ENCODE measurements around the gene SMIM21.

The SMIM21 gene

DNA sequence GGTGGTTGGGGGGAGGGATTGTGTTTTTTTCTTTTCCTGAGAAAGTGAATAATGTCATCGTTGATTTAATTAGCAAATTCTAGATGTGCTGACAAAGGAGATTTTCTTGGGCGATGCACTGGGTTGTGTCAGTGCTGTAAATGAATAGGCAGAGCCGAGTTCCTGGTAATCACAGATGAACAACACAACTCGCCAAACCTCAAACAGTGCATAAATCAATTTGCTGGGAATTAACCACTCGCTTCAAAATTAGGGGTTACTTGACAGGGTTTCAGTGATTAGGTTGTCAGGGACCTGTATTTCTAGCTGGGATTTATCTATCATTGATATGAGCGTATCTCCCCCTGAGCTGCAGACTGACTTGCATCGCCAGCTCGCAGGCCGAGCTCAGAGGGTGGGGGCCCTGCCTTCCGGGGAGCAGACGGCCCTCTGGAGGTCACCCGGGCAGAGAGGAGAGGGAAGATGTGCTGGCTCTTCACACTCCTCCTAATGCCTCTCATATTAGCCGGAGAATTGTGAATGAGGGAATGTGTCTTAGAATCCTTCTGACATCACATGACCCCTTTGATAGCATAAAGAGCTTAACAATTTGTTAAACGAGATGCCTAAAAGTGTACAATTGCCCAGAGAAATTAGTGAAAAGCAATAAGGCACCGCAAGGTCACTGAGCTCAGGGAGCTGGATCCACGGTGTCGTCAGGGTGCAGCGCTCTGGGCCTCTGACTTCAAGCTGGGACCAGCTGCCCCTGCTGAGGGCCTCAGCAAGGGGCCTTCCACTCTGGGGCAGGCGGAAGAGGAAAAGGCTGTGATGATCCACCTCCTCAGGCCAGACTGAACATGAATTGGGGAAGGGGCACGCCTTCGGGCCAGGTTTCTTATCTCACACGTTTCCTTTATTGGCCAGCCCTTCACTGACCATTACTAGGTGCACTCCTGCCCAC is 48.9 kb downstream of the SMIM21 start:
- TF ChIP-seq CREB1 (IDR thresholded peaks at IDR 0.05; ENCODE audit: low read depth): no peak
- TF ChIP-seq, protein P1, sequence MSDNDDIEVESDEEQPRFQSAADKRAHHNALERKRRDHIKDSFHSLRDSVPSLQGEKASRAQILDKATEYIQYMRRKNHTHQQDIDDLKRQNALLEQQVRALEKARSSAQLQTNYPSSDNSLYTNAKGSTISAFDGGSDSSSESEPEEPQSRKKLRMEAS (IDR thresholded peaks at IDR 0.05): no peak
- TF ChIP-seq ZBTB7A (IDR thresholded peaks at IDR 0.05; ENCODE audit: low read depth): no peak
- TF ChIP-seq NFIC (IDR thresholded peaks at IDR 0.05): no peak

DNA sequence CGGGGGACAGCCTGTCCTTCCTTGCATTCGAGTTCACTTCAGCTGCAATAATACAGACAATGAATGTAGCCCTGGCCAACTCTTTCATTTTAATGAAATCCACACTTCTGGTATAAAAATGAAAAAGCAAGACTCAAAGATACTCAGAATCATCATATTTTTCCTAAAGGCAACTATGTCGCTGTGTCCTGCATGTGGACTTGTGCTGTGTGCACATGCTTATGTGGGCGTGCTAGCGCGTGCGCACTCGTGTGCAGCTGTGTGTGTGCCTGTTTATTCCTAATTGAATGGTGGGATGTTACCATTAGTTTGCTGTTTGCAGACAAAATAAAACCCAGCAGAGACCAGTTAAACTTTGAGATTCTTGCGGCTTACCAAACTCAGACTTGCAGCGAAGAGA is 49.6 kb downstream of the SMIM21 start:
- TF ChIP-seq CEBPB (IDR thresholded peaks at IDR 0.05): no peak
- TF ChIP-seq TAF1 (IDR thresholded peaks at IDR 0.05; ENCODE audit: low read depth): no peak
- TF ChIP-seq, protein P1 (IDR thresholded peaks at IDR 0.05): no peak
- TF ChIP-seq, protein P2, sequence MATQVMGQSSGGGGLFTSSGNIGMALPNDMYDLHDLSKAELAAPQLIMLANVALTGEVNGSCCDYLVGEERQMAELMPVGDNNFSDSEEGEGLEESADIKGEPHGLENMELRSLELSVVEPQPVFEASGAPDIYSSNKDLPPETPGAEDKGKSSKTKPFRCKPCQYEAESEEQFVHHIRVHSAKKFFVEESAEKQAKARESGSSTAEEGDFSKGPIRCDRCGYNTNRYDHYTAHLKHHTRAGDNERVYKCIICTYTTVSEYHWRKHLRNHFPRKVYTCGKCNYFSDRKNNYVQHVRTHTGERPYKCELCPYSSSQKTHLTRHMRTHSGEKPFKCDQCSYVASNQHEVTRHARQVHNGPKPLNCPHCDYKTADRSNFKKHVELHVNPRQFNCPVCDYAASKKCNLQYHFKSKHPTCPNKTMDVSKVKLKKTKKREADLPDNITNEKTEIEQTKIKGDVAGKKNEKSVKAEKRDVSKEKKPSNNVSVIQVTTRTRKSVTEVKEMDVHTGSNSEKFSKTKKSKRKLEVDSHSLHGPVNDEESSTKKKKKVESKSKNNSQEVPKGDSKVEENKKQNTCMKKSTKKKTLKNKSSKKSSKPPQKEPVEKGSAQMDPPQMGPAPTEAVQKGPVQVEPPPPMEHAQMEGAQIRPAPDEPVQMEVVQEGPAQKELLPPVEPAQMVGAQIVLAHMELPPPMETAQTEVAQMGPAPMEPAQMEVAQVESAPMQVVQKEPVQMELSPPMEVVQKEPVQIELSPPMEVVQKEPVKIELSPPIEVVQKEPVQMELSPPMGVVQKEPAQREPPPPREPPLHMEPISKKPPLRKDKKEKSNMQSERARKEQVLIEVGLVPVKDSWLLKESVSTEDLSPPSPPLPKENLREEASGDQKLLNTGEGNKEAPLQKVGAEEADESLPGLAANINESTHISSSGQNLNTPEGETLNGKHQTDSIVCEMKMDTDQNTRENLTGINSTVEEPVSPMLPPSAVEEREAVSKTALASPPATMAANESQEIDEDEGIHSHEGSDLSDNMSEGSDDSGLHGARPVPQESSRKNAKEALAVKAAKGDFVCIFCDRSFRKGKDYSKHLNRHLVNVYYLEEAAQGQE (IDR thresholded peaks at IDR 0.05; ENCODE audit: low read depth): no peak
- no peak for TF ChIP-seq ZBTB7A (IDR thresholded peaks at IDR 0.05; ENCODE audit: low read depth)
- no peak for TF ChIP-seq EP300 (IDR thresholded peaks at IDR 0.05; ENCODE audit: borderline replicate concordance)
- TF ChIP-seq TCF12 (IDR thresholded peaks at IDR 0.05; ENCODE audit: low read depth): no peak

DNA sequence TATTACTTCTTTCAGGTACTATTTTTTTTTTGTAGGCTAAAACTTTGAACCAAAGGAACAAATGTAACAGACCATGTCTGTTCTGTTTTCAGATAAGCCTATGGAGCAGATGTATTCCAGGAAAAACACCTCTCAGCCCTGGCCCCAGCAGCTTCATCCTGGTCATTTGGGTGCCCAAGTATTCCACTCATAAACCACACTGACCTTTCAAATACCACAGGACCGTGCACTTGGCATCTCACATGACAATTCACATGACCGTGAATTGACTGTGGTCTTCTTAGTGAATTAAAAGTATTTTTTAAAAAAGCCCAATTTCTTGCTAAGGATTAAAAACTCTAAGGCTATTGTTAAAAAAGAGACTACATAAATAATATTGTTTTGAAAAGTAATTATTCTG is 50.2 kb downstream of the SMIM21 start:
- TF ChIP-seq CREB1 (IDR thresholded peaks at IDR 0.05; ENCODE audit: low read depth) (no peak), TCF12 (IDR thresholded peaks at IDR 0.05; ENCODE audit: low read depth) (no peak), FOXM1 (IDR thresholded peaks at IDR 0.05; ENCODE audit: borderline replicate concordance, low read depth) (no peak), ZBTB7A (IDR thresholded peaks at IDR 0.05; ENCODE audit: low read depth) (no peak), EP300 (IDR thresholded peaks at IDR 0.05; ENCODE audit: borderline replicate concordance) (no peak), TAF1 (IDR thresholded peaks at IDR 0.05; ENCODE audit: low read depth) (no peak), TEAD4 (IDR thresholded peaks at IDR 0.05) (no peak), EGR1 (IDR thresholded peaks at IDR 0.05) (no peak), NFIC (IDR thresholded peaks at IDR 0.05) (no peak), RAD21 (IDR thresholded peaks at IDR 0.05; ENCODE audit: low read depth) (no peak), CEBPB (IDR thresholded peaks at IDR 0.05) (no peak), YY1 (IDR thresholded peaks at IDR 0.05; ENCODE audit: low read depth) (no peak)
- TF ChIP-seq, protein P1 (IDR thresholded peaks at IDR 0.05): no peak
- TF ChIP-seq, protein P2 (IDR thresholded peaks at IDR 0.05; ENCODE audit: low read depth): no peak
- TF ChIP-seq, protein P3, sequence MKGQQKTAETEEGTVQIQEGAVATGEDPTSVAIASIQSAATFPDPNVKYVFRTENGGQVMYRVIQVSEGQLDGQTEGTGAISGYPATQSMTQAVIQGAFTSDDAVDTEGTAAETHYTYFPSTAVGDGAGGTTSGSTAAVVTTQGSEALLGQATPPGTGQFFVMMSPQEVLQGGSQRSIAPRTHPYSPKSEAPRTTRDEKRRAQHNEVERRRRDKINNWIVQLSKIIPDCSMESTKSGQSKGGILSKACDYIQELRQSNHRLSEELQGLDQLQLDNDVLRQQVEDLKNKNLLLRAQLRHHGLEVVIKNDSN (IDR thresholded peaks at IDR 0.05): no peak

DNA sequence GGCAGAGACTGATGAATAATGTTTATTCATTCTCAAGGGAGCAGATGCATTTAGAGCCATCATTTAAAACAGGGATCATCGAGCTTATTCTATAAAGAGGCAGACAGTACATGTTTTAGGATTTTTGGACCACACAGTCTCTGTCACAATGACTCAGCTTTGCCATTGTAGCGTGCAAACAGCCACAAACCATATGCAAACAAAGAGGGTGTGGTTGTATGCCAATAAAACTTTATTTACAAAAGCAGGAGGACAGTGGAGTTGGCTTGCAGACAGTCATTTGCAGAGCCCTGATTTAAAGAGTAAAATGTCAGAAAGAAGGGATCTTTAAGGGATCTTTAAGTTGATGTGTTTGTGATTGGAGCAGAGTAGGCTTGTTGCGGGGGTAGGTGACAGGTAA is 51.5 kb downstream of the SMIM21 start:
- TF ChIP-seq EP300 (IDR thresholded peaks at IDR 0.05; ENCODE audit: borderline replicate concordance) (no peak), CREB1 (IDR thresholded peaks at IDR 0.05; ENCODE audit: low read depth) (no peak), TCF12 (IDR thresholded peaks at IDR 0.05; ENCODE audit: low read depth) (no peak)

DNA sequence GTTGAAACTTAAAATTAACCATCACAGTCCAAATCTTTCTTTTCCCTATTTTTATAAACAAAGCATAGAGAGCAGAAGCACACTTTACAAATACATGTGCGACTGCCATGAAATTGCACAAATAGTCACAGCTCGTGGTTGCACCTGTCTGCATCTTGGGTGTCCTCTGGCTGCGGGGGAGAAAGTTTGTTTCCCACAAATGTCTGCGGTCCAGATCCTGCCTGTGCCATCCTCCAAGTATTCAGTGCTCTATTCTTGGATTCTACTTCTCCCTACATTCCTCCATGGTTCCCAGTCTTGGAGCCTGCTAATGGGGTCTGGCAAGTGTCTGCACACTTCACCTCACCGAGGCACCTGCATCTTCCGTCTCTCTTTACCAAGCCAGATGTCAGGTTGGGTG is 52.2 kb downstream of the SMIM21 start:
- TF ChIP-seq FOXM1 (IDR thresholded peaks at IDR 0.05; ENCODE audit: borderline replicate concordance, low read depth) (no peak), TEAD4 (IDR thresholded peaks at IDR 0.05) (no peak), EP300 (IDR thresholded peaks at IDR 0.05; ENCODE audit: borderline replicate concordance) (no peak), CREB1 (IDR thresholded peaks at IDR 0.05; ENCODE audit: low read depth) (no peak), TCF12 (IDR thresholded peaks at IDR 0.05; ENCODE audit: low read depth) (no peak), NFIC (IDR thresholded peaks at IDR 0.05) (no peak), CEBPB (IDR thresholded peaks at IDR 0.05) (no peak), RAD21 (IDR thresholded peaks at IDR 0.05; ENCODE audit: low read depth) (no peak), TAF1 (IDR thresholded peaks at IDR 0.05; ENCODE audit: low read depth) (no peak), EGR1 (IDR thresholded peaks at IDR 0.05) (no peak), YY1 (IDR thresholded peaks at IDR 0.05; ENCODE audit: low read depth) (no peak), ZBTB7A (IDR thresholded peaks at IDR 0.05; ENCODE audit: low read depth) (no peak)
- TF ChIP-seq, protein P1 (IDR thresholded peaks at IDR 0.05): no peak
- TF ChIP-seq, protein P2 (IDR thresholded peaks at IDR 0.05; ENCODE audit: low read depth): no peak
- TF ChIP-seq, protein P3 (IDR thresholded peaks at IDR 0.05): no peak
